Measurements from ENCODE around the gene GON7. TPM values are rescaled to one million over a fixed set of nuclear protein-coding genes. Genes with fewer than 3 reads are reported as not detected.

The GON7 gene
- total RNA-seq = 11.2 and 11.6 TPM in 2 replicates

GRCh38 chr14:93206793-93207467, at the start of gene GON7, which contains the start of gene UBR7:
GON7 (minus strand) TSS chr14:93207065; CDS start chr14:93207037, 28 bp downstream.
UBR7 (plus strand) TSS chr14:93207256; CDS start chr14:93207292, 36 bp downstream.
- peaks cover 50% of the 10 kb centered on the region for H3K79me2 ChIP-seq (ENCODE audit: insufficient read depth, low read length)
- H3K36me3 ChIP-seq (ENCODE audit: insufficient read depth, low read length) = no peaks in the 10 kb centered on the region
- H3K4me1 ChIP-seq (ENCODE audit: insufficient read depth, low read length) = peaks cover 20% of the 10 kb centered on the region
- no peaks in the 10 kb centered on the region for H3K27me3 ChIP-seq (ENCODE audit: insufficient read depth, low read length)
- H4K20me1 ChIP-seq (ENCODE audit: insufficient read depth, low read length) = no peaks in the 10 kb centered on the region
- DNase-seq (ENCODE audit: insufficient read length, low spot score, missing footprints) = peak; percentile 95
- H3K9me3 ChIP-seq (ENCODE audit: low read depth, low read length) = no peaks in the 10 kb centered on the region
- peak within 1 kb of the TSS; percentile 95 for H2AFZ ChIP-seq (ENCODE audit: low read length)
- H3K4me3 ChIP-seq (ENCODE audit: insufficient read depth, low read length) = peak within 1 kb of the TSS; percentile 99
- peak; percentile 12 for TF ChIP-seq CTCF (IDR thresholded peaks at IDR 0.05; ENCODE audit: extremely low read depth, low read depth, low read length)
- H3K27ac ChIP-seq (ENCODE audit: low read depth, low read length) = peak within 1 kb of the TSS; percentile 80
- H3K4me2 ChIP-seq (ENCODE audit: insufficient read depth, low read length) = peak within 1 kb of the TSS; percentile 79

- Histone ChIP-seq H2AFZ (ENCODE audit: low read length) (no peak overlapping the region), H3K4me2 (ENCODE audit: insufficient read depth, low read length) (no peak overlapping the region), H3K27me3 (ENCODE audit: insufficient read depth, low read length) (no peaks in the 10 kb centered on the region), H3K4me1 (ENCODE audit: insufficient read depth, low read length) (no peaks in the 10 kb centered on the region), H3K4me3 (ENCODE audit: insufficient read depth, low read length) (no peak overlapping the region), H3K9me3 (ENCODE audit: low read depth, low read length) (no peaks in the 10 kb centered on the region), H3K36me3 (ENCODE audit: insufficient read depth, low read length) (peaks cover 39% of the 10 kb centered on the region), H4K20me1 (ENCODE audit: insufficient read depth, low read length) (no peaks in the 10 kb centered on the region), H3K27ac (ENCODE audit: low read depth, low read length) (no peak overlapping the region), H3K79me2 (ENCODE audit: insufficient read depth, low read length) (no peaks in the 10 kb centered on the region)
- TF ChIP-seq CTCF (IDR thresholded peaks at IDR 0.05; ENCODE audit: extremely low read depth, low read depth, low read length) = no peak
- DNase-seq (ENCODE audit: insufficient read length, low spot score, missing footprints) = no peak
These were observed 42.4 kb upstream of the GON7 start for GRCh38 chr14:93249128-93249831.

GRCh38 chr14:93246534-93246933, 39.7 kb upstream of the GON7 start:
- H3K4me3 ChIP-seq (ENCODE audit: insufficient read depth, low read length) = no peak overlapping the region
- H3K79me2 ChIP-seq (ENCODE audit: insufficient read depth, low read length) = no peaks in the 10 kb centered on the region
- H4K20me1 ChIP-seq (ENCODE audit: insufficient read depth, low read length) = no peaks in the 10 kb centered on the region
- no peak overlapping the region for H3K4me2 ChIP-seq (ENCODE audit: insufficient read depth, low read length)
- H3K4me1 ChIP-seq (ENCODE audit: insufficient read depth, low read length) = peaks cover under 1% of the 10 kb centered on the region
- H3K27me3 ChIP-seq (ENCODE audit: insufficient read depth, low read length) = no peaks in the 10 kb centered on the region
- no peak overlapping the region for H2AFZ ChIP-seq (ENCODE audit: low read length)
- H3K27ac ChIP-seq (ENCODE audit: low read depth, low read length) = no peak overlapping the region
- no peak for DNase-seq (ENCODE audit: insufficient read length, low spot score, missing footprints)
- TF ChIP-seq CTCF (IDR thresholded peaks at IDR 0.05; ENCODE audit: extremely low read depth, low read depth, low read length) = no peak
- no peaks in the 10 kb centered on the region for H3K9me3 ChIP-seq (ENCODE audit: low read depth, low read length)
- peaks cover 42% of the 10 kb centered on the region for H3K36me3 ChIP-seq (ENCODE audit: insufficient read depth, low read length)

GRCh38 chr14:93245764-93246420, 39.0 kb upstream of the GON7 start:
- Histone ChIP-seq H3K4me1 (ENCODE audit: insufficient read depth, low read length) (peaks cover 7% of the 10 kb centered on the region), H3K9me3 (ENCODE audit: low read depth, low read length) (no peaks in the 10 kb centered on the region), H3K27me3 (ENCODE audit: insufficient read depth, low read length) (no peaks in the 10 kb centered on the region), H4K20me1 (ENCODE audit: insufficient read depth, low read length) (no peaks in the 10 kb centered on the region), H3K36me3 (ENCODE audit: insufficient read depth, low read length) (peaks cover 39% of the 10 kb centered on the region), H3K79me2 (ENCODE audit: insufficient read depth, low read length) (no peaks in the 10 kb centered on the region), H2AFZ (ENCODE audit: low read length) (no peak overlapping the region), H3K4me3 (ENCODE audit: insufficient read depth, low read length) (no peak overlapping the region), H3K27ac (ENCODE audit: low read depth, low read length) (no peak overlapping the region), H3K4me2 (ENCODE audit: insufficient read depth, low read length) (no peak overlapping the region)
- TF ChIP-seq CTCF (IDR thresholded peaks at IDR 0.05; ENCODE audit: extremely low read depth, low read depth, low read length) = no peak
- DNase-seq (ENCODE audit: insufficient read length, low spot score, missing footprints) = no peak

Measured in osteoblast (primary cell).